GM23338 (cell line): Measurements from ENCODE around the gene CERS1. TPM values are rescaled to one million over a fixed set of nuclear protein-coding genes. Genes with fewer than 3 reads are reported as not detected.

ENCODE experiments used
- ATAC-seq: fragments of 200-7000 bp; cut with Tn5 transposase; 3 replicates; pipeline ENCODE4 v1.9.1; 2020
- DNase-seq: peaks from one replicate; pipeline ENCODE4 v3.0.0-alpha.2; 2015; ENCODE audit warnings: low spot score
- H2AFZ ChIP-seq: fragments of 200-600 bp; sonication (generic); 2 replicates; pipeline ENCODE4 v1.8.0; 2016; ENCODE audit warnings: antibody characterized with exemption, mild to moderate bottlenecking, moderate library complexity
- H3F3A ChIP-seq: fragments of 200-600 bp; sonication (generic); replicated peaks from 2 replicates; pipeline ENCODE4 v1.8.0; 2017; ENCODE audit warnings: antibody characterized with exemption, mixed run types, low read depth
- H3K27ac ChIP-seq: fragments of 200-600 bp; sonication (generic); 2 replicates; pipeline ENCODE4 v1.6.1; 2016; ENCODE audit warnings: low read depth
- H3K27me3 ChIP-seq: fragments of 200-600 bp; sonication (generic); 2 replicates; pipeline ENCODE4 v1.8.0; 2016; ENCODE audit warnings: mild to moderate bottlenecking, mixed run types, moderate library complexity; ENCODE audit not compliant: insufficient read depth
- H3K36me3 ChIP-seq: fragments of 200-600 bp; sonication (generic); 2 replicates; pipeline ENCODE4 v1.8.0; 2016; ENCODE audit warnings: mild to moderate bottlenecking; ENCODE audit not compliant: insufficient read depth
- H3K4me1 ChIP-seq: fragments of 200-600 bp; sonication (generic); 2 replicates; pipeline ENCODE4 v1.8.0; 2016; ENCODE audit warnings: mild to moderate bottlenecking, moderate library complexity; ENCODE audit not compliant: insufficient read depth
- H3K4me2 ChIP-seq: fragments of 200-600 bp; sonication (generic); 2 replicates; pipeline ENCODE4 v1.7.1; 2017; ENCODE audit warnings: mixed run types
- H3K4me3 ChIP-seq: fragments of 200-600 bp; sonication (generic); 2 replicates; pipeline ENCODE4 v1.6.1; 2016; ENCODE audit warnings: mixed run types
- H3K79me2 ChIP-seq: fragments of 200-600 bp; sonication (generic); replicated peaks from 2 replicates; pipeline ENCODE4 v1.8.0; 2017; ENCODE audit warnings: mild to moderate bottlenecking; ENCODE audit not compliant: insufficient read depth
- H3K9me2 ChIP-seq: fragments of 200-600 bp; sonication (generic); 2 replicates; pipeline ENCODE4 v1.8.0; 2017; ENCODE audit not compliant: insufficient read depth
- H4K20me1 ChIP-seq: fragments of 200-600 bp; sonication (generic); replicated peaks from 2 replicates; pipeline ENCODE4 v1.8.0; 2017; ENCODE audit warnings: mild to moderate bottlenecking; ENCODE audit not compliant: insufficient read depth
- H3K27ac Mint-ChIP-seq: 2 replicates; pipeline ENCODE4 v1.8.0; 2020; ENCODE audit warnings: inconsistent platforms, mild to moderate bottlenecking, moderate library complexity, mixed read lengths
- H3K27me3 Mint-ChIP-seq: 3 replicates; pipeline ENCODE4 v1.8.0; 2022; ENCODE audit warnings: low read depth, mild to moderate bottlenecking, moderate library complexity, mixed read lengths, inconsistent platforms; ENCODE audit not compliant: insufficient read depth, poor library complexity
- H3K36me3 Mint-ChIP-seq: 3 replicates; pipeline ENCODE4 v1.8.0; 2021; ENCODE audit warnings: low read depth, mild to moderate bottlenecking, inconsistent platforms, moderate library complexity, mixed read lengths
- H3K4me1 Mint-ChIP-seq: 3 replicates; pipeline ENCODE4 v1.8.0; 2020; ENCODE audit warnings: mild to moderate bottlenecking, inconsistent platforms, mixed read lengths
- H3K4me3 Mint-ChIP-seq: 3 replicates; pipeline ENCODE4 v1.8.0; 2021; ENCODE audit warnings: moderate library complexity, mild to moderate bottlenecking, inconsistent platforms, mixed read lengths
- H3K9me3 Mint-ChIP-seq: 3 replicates; pipeline ENCODE4 v1.8.0; 2020; ENCODE audit warnings: moderate library complexity, mild to moderate bottlenecking, inconsistent platforms, mixed read lengths
- CREB1 ChIP-seq: fragments of 250-450 bp; sonication (Bioruptor Pico); IDR thresholded peaks from 2 replicates; pipeline ENCODE4 v1.5.0; 2020; ENCODE audit warnings: low read depth, mild to moderate bottlenecking, moderate library complexity
- CTCF ChIP-seq, 2 experiments: fragments of 200-600 bp in 1 of 2; sonication (generic) in 1 of 2; conservative IDR thresholded peaks; 2 replicates each; pipeline versions ENCODE4 v1.5.1 to v1.6.1; 2016 to 2017; ENCODE audit warnings: antibody characterized with exemption in 2 of 2, low read depth in 2 of 2, mild to moderate bottlenecking in 2 of 2, moderate library complexity in 1 of 2
- EZH2 ChIP-seq: fragments of 200-600 bp; sonication (generic); IDR thresholded peaks from one replicate; pipeline ENCODE4 v1.8.0; 2017; ENCODE audit warnings: antibody characterized with exemption, mild to moderate bottlenecking, low read depth; ENCODE audit not compliant: unreplicated experiment
- EZH2phosphoT487 ChIP-seq: fragments of 200-600 bp; sonication (generic); IDR thresholded peaks from one replicate; pipeline ENCODE4 v1.8.1; 2018; ENCODE audit warnings: antibody characterized with exemption; ENCODE audit not compliant: unreplicated experiment
- JUNB ChIP-seq: IDR thresholded peaks from one replicate; pipeline ENCODE4 v1.6.1; 2016; ENCODE audit warnings: antibody characterized with exemption; ENCODE audit not compliant: unreplicated experiment
- NANOG ChIP-seq: IDR thresholded peaks from 2 replicates; pipeline ENCODE4 v1.6.1; 2016; ENCODE audit warnings: antibody characterized with exemption, borderline replicate concordance
- POLR2AphosphoS5 ChIP-seq: IDR thresholded peaks from 2 replicates; pipeline ENCODE4 v1.6.1; 2016; ENCODE audit warnings: antibody characterized with exemption, low read depth
- ZNF114 ChIP-seq: fragments of 250-450 bp; sonication (Bioruptor Pico); IDR thresholded peaks from 2 replicates; pipeline ENCODE4 v1.5.0; 2020; ENCODE audit warnings: mild to moderate bottlenecking, moderate library complexity
- ZNF331 ChIP-seq: fragments of 250-450 bp; sonication (Bioruptor Pico); IDR thresholded peaks from 2 replicates; pipeline ENCODE4 v1.5.0; 2020; ENCODE audit warnings: low read depth, mild to moderate bottlenecking, moderate library complexity
- polyA plus RNA-seq: library from polyadenylated mRNA; unstranded; fragments of >200 nt; fragmentation: Nextera tagmentation; extraction: Ambion mirVana; gene quantifications from 2 replicates; pipeline ENCODE4 v1.2.1, GENCODE V29; 2016
- total RNA-seq: library from RNA; depleted of rRNA; stranded (reverse); fragments of >200 nt; shearing (Covaris generic); gene quantifications from 2 replicates; pipeline ENCODE4 v1.2.3, GENCODE V29; 2014
- TF ChIP-seq, protein P1 (sequence below): IDR thresholded peaks from 2 replicates; pipeline ENCODE4 v1.6.1; 2016; ENCODE audit warnings: antibody characterized with exemption
- TF ChIP-seq, protein P2 (sequence below): IDR thresholded peaks from one replicate; pipeline ENCODE4 v1.6.1; 2018; ENCODE audit warnings: antibody characterized with exemption; ENCODE audit not compliant: unreplicated experiment
- TF ChIP-seq, protein P3 (sequence below): fragments of 250-450 bp; sonication (Bioruptor Pico); IDR thresholded peaks from 2 replicates; pipeline ENCODE4 v1.5.0; 2020; ENCODE audit warnings: mild to moderate bottlenecking, moderate library complexity

Gene CERS1
- total and polyA plus RNA-seq, 2 experiments from 2014 or later: 11.1 to 12.2 TPM

GRCh38 chr19:18910801-18911436 is 15.0 kb upstream of the CERS1 start:
- Mint-ChIP-seq H3K27ac (no peak overlapping the region), H3K27me3 (peaks cover 3% of the 10 kb centered on the region), H3K4me3 (no peak overlapping the region), H3K4me1 (no peaks in the 10 kb centered on the region), H3K9me3 (no peaks in the 10 kb centered on the region), H3K36me3 (peaks cover 28% of the 10 kb centered on the region)
- DNase-seq (no peak), ATAC-seq (no peak)
- H3K27ac ChIP-seq: no peak overlapping the region
- no peak overlapping the region for H2AFZ ChIP-seq
- peaks cover 9% of the 10 kb centered on the region; the same call in 1 of the 2 replicates for H3K79me2 ChIP-seq
- 0 out of 2 replicates have a peak, but pooled peaks cover 4% of the 10 kb centered on the region for H3K36me3 ChIP-seq
- no peaks in the 10 kb centered on the region for H3K27me3 ChIP-seq
- H3K9me2 ChIP-seq: no peaks in the 10 kb centered on the region
- H3K4me3 ChIP-seq: no peak overlapping the region
- no peaks in the 10 kb centered on the region for H3K4me1 ChIP-seq
- H3K4me2 ChIP-seq: no peak overlapping the region
- TF ChIP-seq CREB1 (CRISPR knock-in tag) (no peak), ZNF331 (CRISPR knock-in tag) (no peak), CTCF (conservative IDR thresholded peaks at IDR 0.05; ENCODE audit: low read depth in 2 of 2) (no peak), EZH2phosphoT487 (no peak), NANOG (no peak), ZNF114 (CRISPR knock-in tag) (no peak), POLR2AphosphoS5 (no peak), JUNB (no peak), EZH2 (no peak)
- TF ChIP-seq, protein P1, sequence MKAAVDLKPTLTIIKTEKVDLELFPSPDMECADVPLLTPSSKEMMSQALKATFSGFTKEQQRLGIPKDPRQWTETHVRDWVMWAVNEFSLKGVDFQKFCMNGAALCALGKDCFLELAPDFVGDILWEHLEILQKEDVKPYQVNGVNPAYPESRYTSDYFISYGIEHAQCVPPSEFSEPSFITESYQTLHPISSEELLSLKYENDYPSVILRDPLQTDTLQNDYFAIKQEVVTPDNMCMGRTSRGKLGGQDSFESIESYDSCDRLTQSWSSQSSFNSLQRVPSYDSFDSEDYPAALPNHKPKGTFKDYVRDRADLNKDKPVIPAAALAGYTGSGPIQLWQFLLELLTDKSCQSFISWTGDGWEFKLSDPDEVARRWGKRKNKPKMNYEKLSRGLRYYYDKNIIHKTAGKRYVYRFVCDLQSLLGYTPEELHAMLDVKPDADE: no peak
- TF ChIP-seq, protein P2, sequence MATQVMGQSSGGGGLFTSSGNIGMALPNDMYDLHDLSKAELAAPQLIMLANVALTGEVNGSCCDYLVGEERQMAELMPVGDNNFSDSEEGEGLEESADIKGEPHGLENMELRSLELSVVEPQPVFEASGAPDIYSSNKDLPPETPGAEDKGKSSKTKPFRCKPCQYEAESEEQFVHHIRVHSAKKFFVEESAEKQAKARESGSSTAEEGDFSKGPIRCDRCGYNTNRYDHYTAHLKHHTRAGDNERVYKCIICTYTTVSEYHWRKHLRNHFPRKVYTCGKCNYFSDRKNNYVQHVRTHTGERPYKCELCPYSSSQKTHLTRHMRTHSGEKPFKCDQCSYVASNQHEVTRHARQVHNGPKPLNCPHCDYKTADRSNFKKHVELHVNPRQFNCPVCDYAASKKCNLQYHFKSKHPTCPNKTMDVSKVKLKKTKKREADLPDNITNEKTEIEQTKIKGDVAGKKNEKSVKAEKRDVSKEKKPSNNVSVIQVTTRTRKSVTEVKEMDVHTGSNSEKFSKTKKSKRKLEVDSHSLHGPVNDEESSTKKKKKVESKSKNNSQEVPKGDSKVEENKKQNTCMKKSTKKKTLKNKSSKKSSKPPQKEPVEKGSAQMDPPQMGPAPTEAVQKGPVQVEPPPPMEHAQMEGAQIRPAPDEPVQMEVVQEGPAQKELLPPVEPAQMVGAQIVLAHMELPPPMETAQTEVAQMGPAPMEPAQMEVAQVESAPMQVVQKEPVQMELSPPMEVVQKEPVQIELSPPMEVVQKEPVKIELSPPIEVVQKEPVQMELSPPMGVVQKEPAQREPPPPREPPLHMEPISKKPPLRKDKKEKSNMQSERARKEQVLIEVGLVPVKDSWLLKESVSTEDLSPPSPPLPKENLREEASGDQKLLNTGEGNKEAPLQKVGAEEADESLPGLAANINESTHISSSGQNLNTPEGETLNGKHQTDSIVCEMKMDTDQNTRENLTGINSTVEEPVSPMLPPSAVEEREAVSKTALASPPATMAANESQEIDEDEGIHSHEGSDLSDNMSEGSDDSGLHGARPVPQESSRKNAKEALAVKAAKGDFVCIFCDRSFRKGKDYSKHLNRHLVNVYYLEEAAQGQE: no peak
- TF ChIP-seq, protein P3, sequence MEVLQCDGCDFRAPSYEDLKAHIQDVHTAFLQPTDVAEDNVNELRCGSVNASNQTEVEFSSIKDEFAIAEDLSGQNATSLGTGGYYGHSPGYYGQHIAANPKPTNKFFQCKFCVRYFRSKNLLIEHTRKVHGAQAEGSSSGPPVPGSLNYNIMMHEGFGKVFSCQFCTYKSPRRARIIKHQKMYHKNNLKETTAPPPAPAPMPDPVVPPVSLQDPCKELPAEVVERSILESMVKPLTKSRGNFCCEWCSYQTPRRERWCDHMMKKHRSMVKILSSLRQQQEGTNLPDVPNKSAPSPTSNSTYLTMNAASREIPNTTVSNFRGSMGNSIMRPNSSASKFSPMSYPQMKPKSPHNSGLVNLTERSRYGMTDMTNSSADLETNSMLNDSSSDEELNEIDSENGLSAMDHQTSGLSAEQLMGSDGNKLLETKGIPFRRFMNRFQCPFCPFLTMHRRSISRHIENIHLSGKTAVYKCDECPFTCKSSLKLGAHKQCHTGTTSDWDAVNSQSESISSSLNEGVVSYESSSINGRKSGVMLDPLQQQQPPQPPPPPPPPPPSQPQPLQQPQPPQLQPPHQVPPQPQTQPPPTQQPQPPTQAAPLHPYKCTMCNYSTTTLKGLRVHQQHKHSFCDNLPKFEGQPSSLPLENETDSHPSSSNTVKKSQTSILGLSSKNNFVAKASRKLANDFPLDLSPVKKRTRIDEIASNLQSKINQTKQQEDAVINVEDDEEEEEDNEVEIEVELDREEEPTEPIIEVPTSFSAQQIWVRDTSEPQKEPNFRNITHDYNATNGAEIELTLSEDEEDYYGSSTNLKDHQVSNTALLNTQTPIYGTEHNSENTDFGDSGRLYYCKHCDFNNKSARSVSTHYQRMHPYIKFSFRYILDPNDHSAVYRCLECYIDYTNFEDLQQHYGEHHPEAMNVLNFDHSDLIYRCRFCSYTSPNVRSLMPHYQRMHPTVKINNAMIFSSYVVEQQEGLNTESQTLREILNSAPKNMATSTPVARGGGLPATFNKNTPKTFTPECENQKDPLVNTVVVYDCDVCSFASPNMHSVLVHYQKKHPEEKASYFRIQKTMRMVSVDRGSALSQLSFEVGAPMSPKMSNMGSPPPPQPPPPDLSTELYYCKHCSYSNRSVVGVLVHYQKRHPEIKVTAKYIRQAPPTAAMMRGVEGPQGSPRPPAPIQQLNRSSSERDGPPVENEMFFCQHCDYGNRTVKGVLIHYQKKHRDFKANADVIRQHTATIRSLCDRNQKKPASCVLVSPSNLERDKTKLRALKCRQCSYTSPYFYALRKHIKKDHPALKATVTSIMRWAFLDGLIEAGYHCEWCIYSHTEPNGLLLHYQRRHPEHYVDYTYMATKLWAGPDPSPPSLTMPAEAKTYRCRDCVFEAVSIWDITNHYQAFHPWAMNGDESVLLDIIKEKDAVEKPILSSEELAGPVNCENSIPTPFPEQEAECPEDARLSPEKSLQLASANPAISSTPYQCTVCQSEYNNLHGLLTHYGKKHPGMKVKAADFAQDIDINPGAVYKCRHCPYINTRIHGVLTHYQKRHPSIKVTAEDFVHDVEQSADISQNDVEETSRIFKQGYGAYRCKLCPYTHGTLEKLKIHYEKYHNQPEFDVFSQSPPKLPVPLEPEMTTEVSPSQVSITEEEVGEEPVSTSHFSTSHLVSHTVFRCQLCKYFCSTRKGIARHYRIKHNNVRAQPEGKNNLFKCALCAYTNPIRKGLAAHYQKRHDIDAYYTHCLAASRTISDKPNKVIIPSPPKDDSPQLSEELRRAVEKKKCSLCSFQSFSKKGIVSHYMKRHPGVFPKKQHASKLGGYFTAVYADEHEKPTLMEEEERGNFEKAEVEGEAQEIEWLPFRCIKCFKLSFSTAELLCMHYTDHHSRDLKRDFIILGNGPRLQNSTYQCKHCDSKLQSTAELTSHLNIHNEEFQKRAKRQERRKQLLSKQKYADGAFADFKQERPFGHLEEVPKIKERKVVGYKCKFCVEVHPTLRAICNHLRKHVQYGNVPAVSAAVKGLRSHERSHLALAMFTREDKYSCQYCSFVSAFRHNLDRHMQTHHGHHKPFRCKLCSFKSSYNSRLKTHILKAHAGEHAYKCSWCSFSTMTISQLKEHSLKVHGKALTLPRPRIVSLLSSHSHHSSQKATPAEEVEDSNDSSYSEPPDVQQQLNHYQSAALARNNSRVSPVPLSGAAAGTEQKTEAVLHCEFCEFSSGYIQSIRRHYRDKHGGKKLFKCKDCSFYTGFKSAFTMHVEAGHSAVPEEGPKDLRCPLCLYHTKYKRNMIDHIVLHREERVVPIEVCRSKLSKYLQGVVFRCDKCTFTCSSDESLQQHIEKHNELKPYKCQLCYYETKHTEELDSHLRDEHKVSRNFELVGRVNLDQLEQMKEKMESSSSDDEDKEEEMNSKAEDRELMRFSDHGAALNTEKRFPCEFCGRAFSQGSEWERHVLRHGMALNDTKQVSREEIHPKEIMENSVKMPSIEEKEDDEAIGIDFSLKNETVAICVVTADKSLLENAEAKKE (CRISPR knock-in tag): no peak
- no peaks in the 10 kb centered on the region for H3F3A ChIP-seq
- peaks cover 3% of the 10 kb centered on the region for H4K20me1 ChIP-seq
